Measurements from ENCODE around the gene ANKDD1A.

ANKDD1A gene

GRCh38 chr15:64905119-64905831, 6.4 kb upstream of the ANKDD1A start:
- Mint-ChIP-seq H3K9me3 (peaks cover 5% of the 10 kb centered on the region), H3K4me3 (peak overlapping the region; percentile 75), H3K36me3 (peaks cover 6% of the 10 kb centered on the region), H3K27ac (peak overlapping the region; percentile 92), H3K4me1 (peaks cover 40% of the 10 kb centered on the region)
- peak; percentile 64 to 90 for DNase-seq (ENCODE audit: low spot score in 2 of 2)
- ATAC-seq = peak; percentile 83

GRCh38 chr15:64905941-64906340, 5.8 kb upstream of the ANKDD1A start:
- DNase-seq (ENCODE audit: low spot score in 2 of 2) (no peak), ATAC-seq (no peak)
- H3K36me3 Mint-ChIP-seq = peaks cover 6% of the 10 kb centered on the region
- peaks cover 1% of the 10 kb centered on the region for H3K9me3 Mint-ChIP-seq
- H3K4me3 Mint-ChIP-seq = peak overlapping the region; percentile 75
- no peak overlapping the region for H3K27ac Mint-ChIP-seq
- peaks cover 44% of the 10 kb centered on the region for H3K4me1 Mint-ChIP-seq

- Mint-ChIP-seq H3K4me1 (peaks cover 48% of the 10 kb centered on the region), H3K36me3 (peaks cover 6% of the 10 kb centered on the region), H3K27ac (no peak overlapping the region), H3K4me3 (no peak overlapping the region), H3K9me3 (no peaks in the 10 kb centered on the region)
- ATAC-seq = no peak
- no peak for DNase-seq (ENCODE audit: low spot score in 2 of 2)
These were observed 5.3 kb upstream of the ANKDD1A start for GRCh38 chr15:64906402-64906801.

DNA sequence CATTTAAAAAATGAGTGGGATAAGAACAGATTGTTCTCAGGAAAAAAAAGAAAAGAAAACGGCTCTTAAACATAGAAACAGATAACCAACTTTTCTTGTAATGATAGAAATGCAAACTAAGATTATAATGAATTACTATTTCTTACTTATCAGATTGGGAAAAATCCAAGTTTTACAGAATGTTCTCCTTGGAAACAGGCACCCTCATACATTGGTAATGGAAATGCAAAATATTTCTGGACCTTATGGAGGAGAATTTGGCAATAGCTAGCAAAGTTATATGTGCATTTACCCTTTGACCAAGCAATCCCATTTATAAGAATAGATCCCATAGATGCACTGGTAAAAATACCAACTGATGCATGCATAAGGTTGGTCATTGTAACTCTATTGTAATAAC, 3.7 kb upstream of the ANKDD1A start:
- Mint-ChIP-seq H3K36me3 (peaks cover 6% of the 10 kb centered on the region), H3K9me3 (no peaks in the 10 kb centered on the region), H3K4me1 (peaks cover 37% of the 10 kb centered on the region), H3K27ac (no peak overlapping the region), H3K4me3 (no peak overlapping the region)
- DNase-seq (ENCODE audit: low spot score in 2 of 2) (no peak), ATAC-seq (no peak)

DNA sequence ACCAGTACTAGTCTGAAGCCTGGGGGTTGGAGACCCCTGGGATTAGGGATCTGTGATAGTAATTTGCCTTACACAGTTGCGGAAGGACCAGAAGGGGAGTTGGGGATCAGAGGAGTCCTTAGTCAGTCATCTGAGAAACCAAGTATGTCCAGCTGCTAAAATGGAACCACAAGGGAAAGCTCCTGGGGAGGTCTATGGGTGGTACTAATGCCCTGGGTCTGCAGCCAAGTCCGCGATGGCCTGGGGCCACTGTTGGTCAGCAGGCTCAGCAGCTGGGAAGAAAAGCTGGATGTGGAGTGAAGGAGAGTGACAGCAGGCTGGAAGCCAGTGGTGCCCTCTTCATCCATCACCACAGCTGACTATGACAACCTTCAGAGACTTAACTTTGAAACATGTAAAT, 2.2 kb upstream of the ANKDD1A start:
- Mint-ChIP-seq H3K4me1 (peaks cover 24% of the 10 kb centered on the region), H3K27ac (no peak overlapping the region), H3K4me3 (no peak overlapping the region), H3K36me3 (peaks cover 6% of the 10 kb centered on the region), H3K9me3 (no peaks in the 10 kb centered on the region)
- DNase-seq (ENCODE audit: low spot score in 2 of 2) (no peak), ATAC-seq (no peak)

GRCh38 chr15:64912379-64913325, 950 bp downstream of the ANKDD1A start:
- no peaks in the 10 kb centered on the region for H3K36me3 Mint-ChIP-seq
- H3K27ac Mint-ChIP-seq = no peak overlapping the region
- H3K4me1 Mint-ChIP-seq = peaks cover 38% of the 10 kb centered on the region
- no peak for ATAC-seq
- DNase-seq (ENCODE audit: low spot score in 2 of 2) = no peak
- H3K9me3 Mint-ChIP-seq = no peaks in the 10 kb centered on the region
- H3K4me3 Mint-ChIP-seq = peak overlapping the region; percentile 67

DNA sequence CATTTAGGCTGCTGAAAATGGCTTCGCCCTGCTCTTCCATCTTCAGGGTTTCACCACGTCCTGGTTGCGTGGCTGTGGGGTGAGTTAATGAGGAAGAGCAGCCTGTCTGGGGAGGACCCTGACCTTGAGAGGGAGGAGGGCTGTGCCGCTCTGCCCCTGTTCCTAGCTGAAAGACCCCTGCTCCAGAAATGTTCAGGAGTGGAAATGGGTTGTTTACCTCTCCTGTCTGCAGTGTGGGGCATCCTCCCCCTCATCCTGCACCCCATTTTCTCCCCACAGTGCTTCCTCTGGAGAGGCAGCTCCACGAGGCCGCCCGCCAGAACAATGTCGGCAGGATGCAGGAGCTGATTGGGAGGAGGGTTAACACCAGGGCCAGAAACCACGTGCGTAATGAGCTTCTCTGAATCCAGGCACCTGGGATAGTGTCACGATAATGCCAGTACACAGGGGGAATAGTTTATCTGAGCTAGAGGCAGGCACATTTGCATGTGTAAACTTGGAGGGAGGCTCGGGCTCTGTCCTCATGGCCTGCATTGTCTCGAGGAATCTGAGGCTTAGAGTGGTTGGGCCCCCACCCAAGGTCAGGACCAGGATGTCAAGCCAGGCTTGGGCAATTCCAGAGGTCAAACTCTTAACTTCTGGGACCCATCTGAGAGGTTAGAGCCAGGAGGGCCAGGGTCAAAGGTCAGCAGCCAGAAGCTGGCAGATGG, 4.0 kb downstream of the ANKDD1A start:
- ATAC-seq = no peak

DNA sequence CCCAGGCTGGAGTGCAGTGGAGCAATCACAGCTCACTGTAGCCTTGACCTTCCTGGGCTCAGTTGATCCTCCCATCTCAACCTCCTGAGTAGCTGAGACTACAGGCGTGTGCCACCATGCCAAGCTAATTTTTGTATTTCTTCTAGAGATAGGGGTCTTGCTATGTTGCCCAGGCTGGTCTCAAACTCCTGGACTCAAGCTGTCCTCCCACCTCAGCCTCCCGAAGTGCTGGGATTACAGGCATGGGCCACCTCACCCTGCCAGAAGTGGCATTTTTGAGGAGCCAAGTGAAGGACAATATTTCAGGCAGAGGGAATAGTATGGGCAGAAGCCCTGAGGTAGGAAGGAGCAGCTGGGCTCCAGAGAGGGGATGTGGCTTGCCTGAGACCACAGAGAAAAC, 4.7 kb downstream of the ANKDD1A start:
- H3K4me1 Mint-ChIP-seq = peaks cover 29% of the 10 kb centered on the region
- ATAC-seq (no peak), DNase-seq (ENCODE audit: low spot score in 2 of 2) (no peak)
- no peaks in the 10 kb centered on the region for H3K36me3 Mint-ChIP-seq
- H3K4me3 Mint-ChIP-seq = no peak overlapping the region
- no peaks in the 10 kb centered on the region for H3K9me3 Mint-ChIP-seq
- H3K27ac Mint-ChIP-seq = peak overlapping the region; percentile 7

More for the DNA sequence above, 4.0 kb downstream of the ANKDD1A start:
- DNase-seq (ENCODE audit: low spot score in 2 of 2) = no peak
- Mint-ChIP-seq H3K9me3 (no peaks in the 10 kb centered on the region), H3K36me3 (no peaks in the 10 kb centered on the region), H3K27ac (peak overlapping the region; percentile 7), H3K4me1 (peaks cover 36% of the 10 kb centered on the region), H3K4me3 (no peak overlapping the region)

- Mint-ChIP-seq H3K27ac (peak overlapping the region; percentile 7), H3K4me3 (no peak overlapping the region), H3K36me3 (no peaks in the 10 kb centered on the region), H3K4me1 (peaks cover 27% of the 10 kb centered on the region), H3K9me3 (no peaks in the 10 kb centered on the region)
- no peak for DNase-seq (ENCODE audit: low spot score in 2 of 2)
- no peak for ATAC-seq
These were observed 5.5 kb downstream of the ANKDD1A start for GRCh38 chr15:64917211-64917610.

GRCh38 chr15:64919721-64920120, 8.0 kb downstream of the ANKDD1A start:
- Mint-ChIP-seq H3K4me1 (peaks cover 23% of the 10 kb centered on the region), H3K27ac (no peak overlapping the region), H3K9me3 (no peaks in the 10 kb centered on the region), H3K36me3 (no peaks in the 10 kb centered on the region), H3K4me3 (no peak overlapping the region)
- ATAC-seq (no peak), DNase-seq (ENCODE audit: low spot score in 2 of 2) (no peak)

DNA sequence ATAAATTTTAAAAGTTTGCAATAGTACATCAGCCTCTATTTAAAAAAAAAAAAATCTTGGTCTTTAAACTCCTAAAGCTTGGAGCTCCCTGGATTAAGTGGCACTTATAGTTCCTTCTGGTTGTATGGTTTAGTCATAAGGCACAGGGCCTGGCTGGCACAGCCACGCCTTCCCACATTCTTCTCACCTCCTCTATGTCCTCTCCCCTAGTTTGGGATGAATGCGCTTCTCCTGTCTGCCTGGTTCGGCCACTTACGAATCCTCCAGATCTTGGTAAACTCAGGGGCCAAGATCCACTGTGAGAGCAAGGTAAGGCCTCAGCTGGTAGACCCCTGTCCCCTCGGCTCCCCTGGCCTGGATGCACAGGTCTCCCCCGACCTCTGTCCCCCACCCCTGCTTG, 10.0 kb downstream of the ANKDD1A start:
- ATAC-seq = no peak
- Mint-ChIP-seq H3K4me3 (no peak overlapping the region), H3K27ac (no peak overlapping the region), H3K36me3 (peaks cover 6% of the 10 kb centered on the region), H3K9me3 (no peaks in the 10 kb centered on the region), H3K4me1 (peaks cover 3% of the 10 kb centered on the region)
- DNase-seq (ENCODE audit: low spot score in 2 of 2) = no peak

DNA sequence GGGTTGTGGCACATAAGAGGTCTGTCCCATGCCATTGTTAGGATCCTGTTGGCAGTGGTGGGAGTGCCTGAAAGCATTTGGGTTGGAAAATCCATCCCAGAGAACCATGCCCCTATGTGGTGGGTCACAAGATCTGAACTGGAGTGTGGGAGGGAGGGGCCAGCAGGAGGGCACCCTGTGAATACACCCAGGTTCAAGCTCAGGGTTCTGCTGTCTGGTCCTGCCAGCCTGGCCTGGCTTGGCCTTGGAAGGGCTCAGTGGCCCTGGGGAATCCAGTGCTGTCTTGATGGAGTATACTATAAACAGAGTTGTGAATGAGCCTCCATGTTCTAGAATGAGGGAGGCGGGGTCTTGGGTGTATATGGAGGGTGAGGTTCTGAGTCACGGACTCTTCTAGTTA, 11.8 kb downstream of the ANKDD1A start:
- Mint-ChIP-seq H3K36me3 (peaks cover 6% of the 10 kb centered on the region), H3K9me3 (no peaks in the 10 kb centered on the region), H3K27ac (no peak overlapping the region), H3K4me1 (no peaks in the 10 kb centered on the region), H3K4me3 (no peak overlapping the region)
- no peak for ATAC-seq
- DNase-seq (ENCODE audit: low spot score in 2 of 2) = no peak

GRCh38 chr15:64925335-64926330, 13.9 kb downstream of the ANKDD1A start:
- ATAC-seq (no peak), DNase-seq (ENCODE audit: low spot score in 2 of 2) (no peak)
- Mint-ChIP-seq H3K4me3 (no peak overlapping the region), H3K4me1 (peaks cover under 1% of the 10 kb centered on the region), H3K36me3 (peaks cover 6% of the 10 kb centered on the region), H3K27ac (no peak overlapping the region), H3K9me3 (no peaks in the 10 kb centered on the region)

DNA sequence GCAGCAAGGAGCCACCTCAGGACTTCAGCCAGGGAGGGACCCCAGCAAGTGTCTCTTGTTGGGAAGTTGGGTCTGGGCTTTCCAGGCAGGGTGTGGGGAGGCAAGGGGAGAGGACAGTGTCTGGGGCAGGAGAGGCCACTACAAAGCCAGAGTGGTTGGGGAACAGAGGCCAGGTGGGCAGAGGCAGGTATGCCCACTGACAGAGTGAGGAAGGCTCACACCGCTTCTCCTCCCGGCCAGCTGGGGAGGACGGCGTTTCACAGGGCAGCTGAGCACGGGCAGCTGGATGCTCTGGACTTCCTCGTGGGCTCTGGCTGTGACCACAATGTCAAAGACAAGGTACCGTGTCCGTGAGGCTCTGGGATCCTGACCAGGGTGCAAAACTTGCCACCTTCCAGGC, 15.0 kb downstream of the ANKDD1A start:
- no peak overlapping the region for H3K4me3 Mint-ChIP-seq
- DNase-seq (ENCODE audit: low spot score in 2 of 2) (no peak), ATAC-seq (no peak)
- peaks cover 6% of the 10 kb centered on the region for H3K4me1 Mint-ChIP-seq
- peaks cover 11% of the 10 kb centered on the region for H3K36me3 Mint-ChIP-seq
- H3K9me3 Mint-ChIP-seq = no peaks in the 10 kb centered on the region
- peak overlapping the region; percentile 79 for H3K27ac Mint-ChIP-seq

Data from stimulated activated effector memory CD8-positive, alpha-beta T cell treated with anti-CD3 and anti-CD28 coated beads, Interleukin-12 subunit alpha, Interleukin-12 subunit beta, amount 100 ng/mL, for 72 hours (primary cell).